ENCODE measurements around the gene BOK.

BOK gene

GRCh38 chr2:241538838-241539615 lies 19.5 kb upstream of the BOK start:
- no peak for DNase-seq (ENCODE audit: low read depth, low spot score)

GRCh38 chr2:241539616-241540374 lies 18.8 kb upstream of the BOK start:
- no peak for DNase-seq (ENCODE audit: low read depth, low spot score)

GRCh38 chr2:241540401-241540770 lies 18.2 kb upstream of the BOK start:
- DNase-seq (ENCODE audit: low read depth, low spot score), result no peak

- DNase-seq (ENCODE audit: low read depth, low spot score), result no peak
Measured at GRCh38 chr2:241540771-241541561, 17.6 kb upstream of the BOK start.

GRCh38 chr2:241541564-241542277 lies 16.8 kb upstream of the BOK start:
- DNase-seq (ENCODE audit: low read depth, low spot score), result no peak

- DNase-seq (ENCODE audit: low read depth, low spot score), result no peak
Measured at GRCh38 chr2:241542278-241542605, 16.3 kb upstream of the BOK start.

GRCh38 chr2:241545106-241545505 lies 13.4 kb upstream of the BOK start:
- DNase-seq (ENCODE audit: low read depth, low spot score), result no peak

GRCh38 chr2:241545523-241546473 lies 12.7 kb upstream of the BOK start:
- DNase-seq (ENCODE audit: low read depth, low spot score), result no peak

GRCh38 chr2:241546771-241547498 lies 11.6 kb upstream of the BOK start:
- DNase-seq (ENCODE audit: low read depth, low spot score), result no peak

- no peak for DNase-seq (ENCODE audit: low read depth, low spot score)
Measured at GRCh38 chr2:241547781-241548450, 10.6 kb upstream of the BOK start.

GRCh38 chr2:241548451-241548835 lies 10.1 kb upstream of the BOK start:
- DNase-seq (ENCODE audit: low read depth, low spot score), result no peak

GRCh38 chr2:241550616-241551580 lies 7.6 kb upstream of the BOK start:
- no peak for DNase-seq (ENCODE audit: low read depth, low spot score)

GRCh38 chr2:241551599-241551997 lies 6.9 kb upstream of the BOK start:
- no peak for DNase-seq (ENCODE audit: low read depth, low spot score)

- DNase-seq (ENCODE audit: low read depth, low spot score), result no peak
Measured at GRCh38 chr2:241551998-241552737, 6.4 kb upstream of the BOK start.

GRCh38 chr2:241553512-241553830 lies 5.1 kb upstream of the BOK start:
- no peak for DNase-seq (ENCODE audit: low read depth, low spot score)

- DNase-seq (ENCODE audit: low read depth, low spot score), result no peak
Measured at GRCh38 chr2:241553981-241554380, 4.6 kb upstream of the BOK start.

GRCh38 chr2:241554610-241555322 lies 3.8 kb upstream of the BOK start:
- no peak for DNase-seq (ENCODE audit: low read depth, low spot score)
